Cardiac muscle cell (in vitro differentiated cells and primary cell): Measurements from ENCODE around the gene TNXB. TPM values are rescaled to one million over a fixed set of nuclear protein-coding genes. Genes with fewer than 3 reads are reported as not detected.
"Not testable (repeated sequence)": the region's sequence is repeated elsewhere in the genome, so short reads cannot be mapped to it uniquely, and the experiment has no call there.

Experiments
- DNase-seq, 2 donors: peaks; one replicate each; pipeline versions ENCODE4 v3.0.0 to v3.0.0-alpha.2; 2010 to 2017; ENCODE audit warnings: low read depth in 1 of 2, low spot score in 1 of 2
- H3K27ac ChIP-seq: fragments of 200-600 bp; sonication (generic); 2 replicates; pipeline ENCODE4 v1.5.1; 2016
- H3K27me3 ChIP-seq: fragments of 200-600 bp; sonication (generic); 2 replicates; pipeline ENCODE4 v1.6.0; 2016; ENCODE audit warnings: control low read depth
- H3K36me3 ChIP-seq: fragments of 200-600 bp; sonication (generic); 2 replicates; pipeline ENCODE4 v1.5.1; 2016; ENCODE audit warnings: control low read depth
- H3K4me1 ChIP-seq: fragments of 200-600 bp; sonication (generic); 2 replicates; pipeline ENCODE4 v1.8.1; 2017; ENCODE audit warnings: low read depth, mild to moderate bottlenecking, mixed run types
- H3K4me3 ChIP-seq: fragments of 200-600 bp; sonication (generic); 2 replicates; pipeline ENCODE4 v1.5.1; 2016; ENCODE audit warnings: mild to moderate bottlenecking
- H3K9me3 ChIP-seq: fragments of 200-600 bp; sonication (generic); 2 replicates; pipeline ENCODE4 v1.5.1; 2017; ENCODE audit warnings: low read depth, mild to moderate bottlenecking, control low read depth
- polyA plus RNA-seq: library from polyadenylated mRNA; unstranded; fragments of >200 nt; fragmentation: Nextera tagmentation; extraction: Ambion mirVana; gene quantifications from 2 replicates; pipeline ENCODE4 v1.2.1, GENCODE V29; 2016
- total RNA-seq: library from RNA; depleted of rRNA; stranded (reverse); fragments of >200 nt; gene quantifications from 2 replicates; pipeline ENCODE4 v1.2.3, GENCODE V29; 2016

The TNXB gene
- total and polyA plus RNA-seq, 2 experiments from 2014 or later, result 0.92 to 9.3 TPM

- not testable (repeated sequence) for H3K36me3 ChIP-seq, DNase-seq, H3K4me1 ChIP-seq, H3K27ac ChIP-seq, H3K27me3 ChIP-seq, H3K4me3 ChIP-seq, H3K9me3 ChIP-seq
These were observed 71.3 kb downstream of the TNXB start, which contains the start of gene CYP21A2 for GRCh38 chr6:32037598-32038524. TSS of gene CYP21A2 (plus strand) at chr6:32038415. CDS start at chr6:32038423, 8 bp downstream.

DNA sequence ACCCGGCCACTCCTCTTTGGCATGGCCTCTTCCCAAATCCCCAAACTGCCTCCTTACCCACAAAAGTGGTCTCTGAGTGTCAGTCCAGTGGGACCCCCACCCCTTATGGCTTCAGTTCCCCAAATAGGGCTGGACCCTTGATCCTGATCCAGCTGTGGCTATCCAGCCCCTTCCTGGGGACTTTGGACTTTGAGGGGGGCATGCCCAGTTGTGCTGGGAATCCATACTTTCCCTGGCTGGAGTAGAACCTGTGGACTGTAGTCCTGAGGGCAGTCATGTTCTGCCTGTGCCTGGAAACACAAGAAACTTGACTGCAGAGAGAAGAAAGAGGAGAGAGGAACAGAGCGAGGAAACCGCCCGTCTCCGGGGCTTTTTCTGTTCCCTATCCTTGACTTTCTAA lies 72.0 kb downstream of the TNXB start:
- not testable (repeated sequence) for H3K4me1 ChIP-seq, H3K27ac ChIP-seq, DNase-seq, H3K36me3 ChIP-seq, H3K9me3 ChIP-seq, H3K4me3 ChIP-seq, H3K27me3 ChIP-seq

- H3K36me3 ChIP-seq, H3K4me1 ChIP-seq, DNase-seq, H3K4me3 ChIP-seq, H3K9me3 ChIP-seq, H3K27me3 ChIP-seq, H3K27ac ChIP-seq: not testable (repeated sequence)
These were observed 73.7 kb downstream of the TNXB start for GRCh38 chr6:32035283-32036013.

DNA sequence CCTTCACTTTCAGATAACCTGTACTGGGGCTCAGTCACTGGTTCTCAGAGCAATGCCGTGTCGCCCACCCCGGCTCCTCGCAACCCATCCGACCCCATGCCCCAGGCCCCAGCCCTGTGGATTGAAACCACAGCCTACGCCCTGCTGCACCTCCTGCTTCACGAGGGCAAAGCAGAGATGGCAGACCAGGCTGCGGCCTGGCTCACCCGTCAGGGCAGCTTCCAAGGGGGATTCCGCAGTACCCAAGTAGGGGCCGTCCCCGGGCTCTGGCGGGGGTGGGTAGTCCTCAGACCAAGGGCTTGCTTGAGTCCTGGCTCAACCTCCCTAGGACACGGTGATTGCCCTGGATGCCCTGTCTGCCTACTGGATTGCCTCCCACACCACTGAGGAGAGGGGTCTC lies 79.6 kb downstream of the TNXB start:
- H3K27me3 ChIP-seq, H3K4me1 ChIP-seq, DNase-seq, H3K4me3 ChIP-seq, H3K9me3 ChIP-seq, H3K27ac ChIP-seq, H3K36me3 ChIP-seq: not testable (repeated sequence)

- not testable (repeated sequence) for DNase-seq, H3K9me3 ChIP-seq, H3K4me3 ChIP-seq, H3K4me1 ChIP-seq, H3K27me3 ChIP-seq, H3K27ac ChIP-seq, H3K36me3 ChIP-seq
These were observed 80.5 kb downstream of the TNXB start for GRCh38 chr6:32028631-32029030.

DNA sequence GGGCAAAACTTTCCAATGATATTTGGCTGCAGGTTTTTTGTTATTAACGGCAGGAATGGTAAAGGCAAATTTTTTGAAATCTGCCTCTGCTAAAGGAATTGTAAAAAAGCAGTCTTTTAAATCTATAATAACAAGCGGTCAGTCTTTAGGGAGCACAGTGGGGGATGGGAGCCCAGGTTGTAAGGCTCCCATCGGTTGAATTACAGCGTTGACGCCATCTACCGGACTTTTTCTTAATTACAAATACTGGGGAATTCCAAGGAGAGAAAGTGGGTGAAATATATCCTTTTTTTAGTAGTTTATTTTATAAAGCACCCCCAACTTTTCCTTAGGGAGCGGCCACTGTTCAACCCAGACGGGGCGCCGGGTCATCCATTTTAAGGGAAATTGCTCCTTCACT lies 87.0 kb downstream of the TNXB start:
- H3K27ac ChIP-seq, DNase-seq, H3K9me3 ChIP-seq, H3K27me3 ChIP-seq, H3K4me1 ChIP-seq, H3K36me3 ChIP-seq, H3K4me3 ChIP-seq: not testable (repeated sequence)

GRCh38 chr6:32014547-32014946 lies 94.6 kb downstream of the TNXB start, which contains the start of gene C4B:
TSS of gene C4B (plus strand) at chr6:32014795. CDS start at chr6:32014846, 51 bp downstream.
- H3K36me3 ChIP-seq, H3K9me3 ChIP-seq, H3K4me3 ChIP-seq, H3K27ac ChIP-seq, DNase-seq, H3K27me3 ChIP-seq, H3K4me1 ChIP-seq: not testable (repeated sequence)

- H3K27me3 ChIP-seq, H3K4me1 ChIP-seq: not testable (repeated sequence)
These were observed 95.4 kb downstream of the TNXB start for GRCh38 chr6:32013738-32014137.

DNA sequence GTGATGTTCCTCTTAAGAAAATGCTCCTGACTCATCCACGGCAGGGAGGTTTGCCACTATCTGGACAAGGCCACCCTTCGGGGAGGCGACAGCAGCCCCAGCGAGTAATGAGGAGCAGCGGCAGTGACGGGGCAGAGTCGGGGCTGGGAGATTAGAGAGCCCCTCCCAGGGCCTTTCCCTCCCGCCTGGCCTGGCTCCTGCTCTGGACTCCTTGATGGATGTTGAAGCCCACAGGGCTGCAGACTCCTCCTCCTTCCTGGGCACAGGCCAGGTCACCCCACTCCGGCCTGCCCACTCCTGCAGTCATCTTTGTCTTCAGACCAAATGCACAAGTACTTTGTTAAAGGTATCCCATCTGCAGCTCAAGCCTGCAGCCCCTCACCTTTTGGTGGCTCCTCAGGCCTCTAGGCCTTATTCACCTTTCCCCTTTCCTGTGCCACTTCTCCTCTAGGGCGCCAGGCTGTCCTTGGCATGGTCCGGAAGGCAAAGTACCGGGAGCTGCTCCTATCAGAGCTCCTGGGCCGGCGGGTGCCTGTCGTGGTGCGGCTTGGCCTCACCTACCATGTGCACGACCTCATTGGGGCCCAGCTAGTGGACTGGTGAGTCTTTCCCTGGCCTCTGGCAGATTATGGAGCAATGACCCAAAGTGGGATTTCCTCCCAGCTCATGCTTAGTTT lies 96.1 kb downstream of the TNXB start:
- not testable (repeated sequence) for H3K36me3 ChIP-seq, H3K4me3 ChIP-seq, H3K27ac ChIP-seq, H3K4me1 ChIP-seq, H3K27me3 ChIP-seq, H3K9me3 ChIP-seq
- peak in 1 of 2 donors; percentile 3 for DNase-seq

More at GRCh38 chr6:32013738-32014137, 95.4 kb downstream of the TNXB start:
- not testable (repeated sequence) for DNase-seq, H3K36me3 ChIP-seq, H3K9me3 ChIP-seq, H3K4me3 ChIP-seq, H3K27ac ChIP-seq

DNA sequence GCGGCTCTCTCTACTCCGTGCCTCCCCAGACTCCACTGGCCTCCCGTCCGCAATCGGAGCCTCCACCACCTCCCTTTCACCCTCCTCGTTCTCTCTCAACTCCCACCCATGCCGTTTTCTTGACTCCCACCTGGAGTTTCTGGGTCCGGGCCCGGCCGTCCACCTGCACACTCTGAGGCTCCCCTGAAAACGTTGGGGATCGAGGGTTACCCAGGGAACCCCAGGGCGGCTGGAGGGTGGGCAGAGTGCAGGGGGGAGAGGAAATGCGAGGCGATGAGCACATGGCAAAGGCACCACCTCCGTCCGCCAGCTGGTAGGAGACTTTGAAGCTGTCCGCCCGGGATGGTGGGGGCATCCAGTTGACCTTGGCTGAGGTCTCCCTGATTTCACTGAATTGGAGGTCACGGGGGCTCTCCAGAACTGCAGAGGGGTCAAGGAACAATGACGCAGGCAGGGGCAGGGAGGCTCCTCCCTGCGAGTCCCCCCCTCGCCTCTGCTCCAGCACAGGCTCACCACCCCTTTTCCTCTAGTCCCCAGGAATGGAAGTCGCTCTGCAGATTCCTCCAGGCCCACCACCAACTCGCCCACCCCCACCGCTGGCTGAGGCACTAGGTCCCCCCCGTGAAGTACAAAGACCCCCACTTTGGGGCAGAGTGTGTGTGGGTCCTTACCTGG lies 98.1 kb downstream of the TNXB start:
- H3K27me3 ChIP-seq, H3K36me3 ChIP-seq, H3K27ac ChIP-seq, H3K9me3 ChIP-seq, DNase-seq, H3K4me1 ChIP-seq, H3K4me3 ChIP-seq: not testable (repeated sequence)

- not testable (repeated sequence) for H3K27ac ChIP-seq, H3K4me1 ChIP-seq, H3K36me3 ChIP-seq, H3K27me3 ChIP-seq, H3K9me3 ChIP-seq, H3K4me3 ChIP-seq, DNase-seq
These were observed 99.6 kb downstream of the TNXB start for GRCh38 chr6:32009537-32009936.

DNA sequence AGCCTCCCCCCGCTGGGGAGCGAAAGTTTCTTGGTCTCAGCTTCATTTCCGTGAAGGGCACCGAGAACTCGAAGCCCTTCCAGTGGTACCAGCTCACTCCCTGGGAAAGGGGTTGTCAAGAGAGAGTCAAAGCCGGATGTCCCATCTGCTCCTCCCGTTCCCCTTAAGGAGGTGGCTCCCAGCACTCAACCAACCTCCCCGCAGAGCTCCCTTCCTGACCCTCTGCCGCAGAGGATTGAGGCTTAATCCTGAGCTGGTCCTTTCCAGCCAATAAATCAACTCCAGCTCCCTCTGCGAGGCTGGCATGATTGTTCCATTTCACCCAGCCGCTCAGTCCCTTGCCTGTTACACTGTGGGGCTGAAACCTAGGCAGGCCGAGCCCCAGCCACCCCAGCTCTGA lies 100.5 kb downstream of the TNXB start:
- not testable (repeated sequence) for H3K27me3 ChIP-seq, H3K4me3 ChIP-seq, H3K36me3 ChIP-seq, H3K4me1 ChIP-seq, H3K9me3 ChIP-seq, DNase-seq, H3K27ac ChIP-seq

DNA sequence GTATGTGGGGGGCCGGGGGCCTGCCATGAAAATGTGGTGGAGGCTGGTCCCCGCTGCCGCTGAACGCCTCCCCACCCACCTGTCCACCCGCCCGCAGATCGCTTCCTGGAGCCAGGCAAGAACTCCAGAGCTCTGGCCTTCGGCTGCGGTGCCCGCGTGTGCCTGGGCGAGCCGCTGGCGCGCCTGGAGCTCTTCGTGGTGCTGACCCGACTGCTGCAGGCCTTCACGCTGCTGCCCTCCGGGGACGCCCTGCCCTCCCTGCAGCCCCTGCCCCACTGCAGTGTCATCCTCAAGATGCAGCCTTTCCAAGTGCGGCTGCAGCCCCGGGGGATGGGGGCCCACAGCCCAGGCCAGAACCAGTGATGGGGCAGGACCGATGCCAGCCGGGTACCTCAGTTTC lies 101.1 kb downstream of the TNXB start:
- DNase-seq, H3K36me3 ChIP-seq, H3K4me3 ChIP-seq, H3K9me3 ChIP-seq, H3K4me1 ChIP-seq, H3K27ac ChIP-seq, H3K27me3 ChIP-seq: not testable (repeated sequence)
